HepG2 (cell line): ENCODE data around the gene GTF2A1. TPM values are rescaled to one million over a fixed set of nuclear protein-coding genes. Genes with fewer than 3 reads are reported as not detected.

ENCODE experiments used
- CENPT ChIP-seq: sonication (generic); formaldehyde crosslinking; IDR thresholded peaks from 2 replicates; pipeline ENCODE4 v1.8.0; 2022; ENCODE audit warnings: low read depth, mild to moderate bottlenecking, moderate library complexity, missing genetic modification reagents
- HNRNPK ChIP-seq: fragments of 200-400 bp; formaldehyde crosslinking; IDR thresholded peaks from 2 replicates; pipeline ENCODE4 v1.6.1; 2018; ENCODE audit warnings: low read length, low read depth, moderate library complexity, mild to moderate bottlenecking; ENCODE audit not compliant: poor library complexity, severe bottlenecking
- KLF12 ChIP-seq: sonication (generic); formaldehyde crosslinking; IDR thresholded peaks from 2 replicates; pipeline ENCODE4 v1.4.0; 2020; ENCODE audit warnings: missing genetic modification reagents, borderline replicate concordance
- MYC ChIP-seq: sonication (generic); formaldehyde crosslinking; IDR thresholded peaks from 2 replicates; pipeline ENCODE4 v1.9.0; 2021; ENCODE audit warnings: missing genetic modification reagents, borderline replicate concordance
- RBM39 ChIP-seq: fragments of 200-400 bp; formaldehyde crosslinking; IDR thresholded peaks from one replicate; pipeline ENCODE4 v1.6.1; 2018; ENCODE audit warnings: antibody characterized with exemption, mild to moderate bottlenecking, low read depth, low read length; ENCODE audit not compliant: poor library complexity, severe bottlenecking
- SMARCE1 ChIP-seq: fragments of 450-650 bp; IDR thresholded peaks from 2 replicates; pipeline ENCODE4 v1.6.1; 2017; ENCODE audit warnings: borderline replicate concordance
- SP4 ChIP-seq: sonication (generic); formaldehyde crosslinking; IDR thresholded peaks from 2 replicates; pipeline ENCODE4 v1.8.1; 2023; ENCODE audit warnings: mild to moderate bottlenecking, missing genetic modification reagents
- TBX3 ChIP-seq: fragments of 450-650 bp; IDR thresholded peaks from 2 replicates; pipeline ENCODE4 v1.6.1; 2017; ENCODE audit warnings: antibody characterized with exemption, mild to moderate bottlenecking, inconsistent platforms, borderline replicate concordance
- XRCC5 ChIP-seq: fragments of 200-400 bp; formaldehyde crosslinking; optimal IDR thresholded peaks from 2 replicates; pipeline ENCODE3; 2017; ENCODE audit warnings: mild to moderate bottlenecking, low read length
- ZFP90 ChIP-seq: sonication (generic); formaldehyde crosslinking; IDR thresholded peaks from 2 replicates; pipeline ENCODE4 v1.8.0; 2022; ENCODE audit warnings: missing genetic modification reagents, mild to moderate bottlenecking, inconsistent platforms, borderline replicate concordance
- ZNF10 ChIP-seq: sonication (generic); formaldehyde crosslinking; IDR thresholded peaks from 2 replicates; pipeline ENCODE4 v1.4.0; 2020; ENCODE audit warnings: mild to moderate bottlenecking, low read depth, missing genetic modification reagents, borderline replicate concordance
- ZNF720 ChIP-seq: sonication (generic); formaldehyde crosslinking; IDR thresholded peaks from 2 replicates; pipeline ENCODE4 v1.4.0; 2020; ENCODE audit warnings: missing genetic modification reagents
- ZNF839 ChIP-seq: sonication (generic); formaldehyde crosslinking; IDR thresholded peaks from 2 replicates; pipeline ENCODE4 v1.4.0; 2020; ENCODE audit warnings: missing genetic modification reagents, mild to moderate bottlenecking, borderline replicate concordance
- polyA plus RNA-seq, 8 experiments: library from polyadenylated mRNA; depleted of rRNA in 3 of 8; stranded (reverse) in 7 of 8; unstranded in 1 of 8; fragments of >200 nt; fragmentation: Illumina TruSeq in 4 of 8; extraction: Trizol in 4 of 8; gene quantifications; 2 replicates each; pipeline versions ENCODE4 v1.2.1 to v1.2.3, GENCODE V29; 2011 to 2016; ENCODE audit warnings: low read depth in 4 of 8, missing spikeins in 1 of 8, mixed read lengths in 1 of 8; ENCODE audit not compliant: insufficient read depth in 1 of 8
- total RNA-seq, 5 experiments: library from RNA; depleted of rRNA; stranded (reverse); fragments of >200 nt; fragmentation: Illumina TruSeq; extraction: Trizol; gene quantifications; 2 replicates each; pipeline ENCODE4 v1.2.3, GENCODE V29; 2016; ENCODE audit warnings: low read depth in 1 of 5
- TF ChIP-seq, protein P1 (sequence below): sonication (generic); formaldehyde crosslinking; IDR thresholded peaks from 2 replicates; pipeline ENCODE4 v1.4.0; 2020; ENCODE audit warnings: missing genetic modification reagents
- TF ChIP-seq, protein P2 (sequence below): sonication (generic); formaldehyde crosslinking; conservative IDR thresholded peaks from 2 replicates; pipeline ENCODE4 v1.4.0; 2020; ENCODE audit warnings: missing genetic modification reagents

Gene GTF2A1
- total and polyA plus RNA-seq, 2 of the 13 experiments (the other 11 are each of a cell fraction or from before 2014, with no cell fraction given), result 14.9 to 17.5 TPM

DNA sequence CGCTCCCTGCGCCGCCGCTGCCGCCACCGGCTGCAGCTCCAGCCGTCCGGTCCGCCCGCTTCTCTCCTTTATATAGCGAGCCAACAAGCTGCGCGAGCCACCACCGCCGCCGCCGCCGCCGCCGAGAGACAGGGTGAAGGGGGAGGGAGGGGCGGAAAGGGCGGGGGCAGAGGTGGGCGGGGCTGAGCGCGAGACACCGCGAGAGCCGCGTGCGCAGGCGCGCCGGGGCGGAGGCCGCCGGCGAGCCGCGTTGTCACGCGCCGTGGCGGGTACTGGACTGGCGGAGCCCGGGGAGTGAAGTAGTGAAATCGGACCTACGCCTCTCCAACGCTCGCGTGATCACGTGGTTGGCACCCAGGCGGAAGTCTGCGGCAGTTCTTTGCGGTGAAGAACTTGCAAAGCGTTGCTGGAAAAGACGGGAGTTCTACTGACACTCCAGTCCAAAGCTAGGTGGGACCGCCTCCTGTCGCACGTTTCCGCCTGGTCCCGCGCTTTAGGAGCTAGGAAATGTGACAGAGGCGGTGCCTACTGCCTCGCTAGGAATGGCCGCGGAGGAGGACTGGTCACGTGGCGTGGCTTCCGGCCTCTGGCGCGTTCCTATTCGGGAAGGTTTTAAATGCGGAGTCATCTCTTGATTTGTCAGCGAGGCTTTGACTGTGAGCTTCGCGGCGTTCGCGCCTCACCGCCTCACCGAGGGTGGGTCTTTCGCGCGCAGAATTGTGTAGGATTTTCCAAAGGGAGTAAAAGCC lies at the start of gene GTF2A1 (continued):
- TF ChIP-seq, protein P1, sequence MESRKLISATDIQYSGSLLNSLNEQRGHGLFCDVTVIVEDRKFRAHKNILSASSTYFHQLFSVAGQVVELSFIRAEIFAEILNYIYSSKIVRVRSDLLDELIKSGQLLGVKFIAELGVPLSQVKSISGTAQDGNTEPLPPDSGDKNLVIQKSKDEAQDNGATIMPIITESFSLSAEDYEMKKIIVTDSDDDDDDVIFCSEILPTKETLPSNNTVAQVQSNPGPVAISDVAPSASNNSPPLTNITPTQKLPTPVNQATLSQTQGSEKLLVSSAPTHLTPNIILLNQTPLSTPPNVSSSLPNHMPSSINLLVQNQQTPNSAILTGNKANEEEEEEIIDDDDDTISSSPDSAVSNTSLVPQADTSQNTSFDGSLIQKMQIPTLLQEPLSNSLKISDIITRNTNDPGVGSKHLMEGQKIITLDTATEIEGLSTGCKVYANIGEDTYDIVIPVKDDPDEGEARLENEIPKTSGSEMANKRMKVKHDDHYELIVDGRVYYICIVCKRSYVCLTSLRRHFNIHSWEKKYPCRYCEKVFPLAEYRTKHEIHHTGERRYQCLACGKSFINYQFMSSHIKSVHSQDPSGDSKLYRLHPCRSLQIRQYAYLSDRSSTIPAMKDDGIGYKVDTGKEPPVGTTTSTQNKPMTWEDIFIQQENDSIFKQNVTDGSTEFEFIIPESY, result peak; percentile 7
- peak; percentile 79; the same call in 1 of the 2 replicates for TF ChIP-seq KLF12
- peak; percentile 67; the same call in 1 of the 2 replicates for TF ChIP-seq SP4 (CRISPR knock-in tag)
- TF ChIP-seq, protein P2, sequence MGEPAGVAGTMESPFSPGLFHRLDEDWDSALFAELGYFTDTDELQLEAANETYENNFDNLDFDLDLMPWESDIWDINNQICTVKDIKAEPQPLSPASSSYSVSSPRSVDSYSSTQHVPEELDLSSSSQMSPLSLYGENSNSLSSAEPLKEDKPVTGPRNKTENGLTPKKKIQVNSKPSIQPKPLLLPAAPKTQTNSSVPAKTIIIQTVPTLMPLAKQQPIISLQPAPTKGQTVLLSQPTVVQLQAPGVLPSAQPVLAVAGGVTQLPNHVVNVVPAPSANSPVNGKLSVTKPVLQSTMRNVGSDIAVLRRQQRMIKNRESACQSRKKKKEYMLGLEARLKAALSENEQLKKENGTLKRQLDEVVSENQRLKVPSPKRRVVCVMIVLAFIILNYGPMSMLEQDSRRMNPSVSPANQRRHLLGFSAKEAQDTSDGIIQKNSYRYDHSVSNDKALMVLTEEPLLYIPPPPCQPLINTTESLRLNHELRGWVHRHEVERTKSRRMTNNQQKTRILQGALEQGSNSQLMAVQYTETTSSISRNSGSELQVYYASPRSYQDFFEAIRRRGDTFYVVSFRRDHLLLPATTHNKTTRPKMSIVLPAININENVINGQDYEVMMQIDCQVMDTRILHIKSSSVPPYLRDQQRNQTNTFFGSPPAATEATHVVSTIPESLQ (CRISPR knock-in tag), result 0 out of 2 replicates have a peak, but pooled peaks have one; percentile 17
- peak; percentile 66 for TF ChIP-seq HNRNPK
- TF ChIP-seq RBM39, result peak; percentile 71
- TF ChIP-seq CENPT (CRISPR knock-in tag), result peak; percentile 61; the same call in 1 of the 2 replicates
- no peak for TF ChIP-seq ZNF720 (CRISPR knock-in tag)
- peak; percentile 63; the same call in 1 of the 2 replicates for TF ChIP-seq ZFP90 (CRISPR knock-in tag)
- peak; percentile 68; the same call in 1 of the 2 replicates for TF ChIP-seq TBX3
- peak; percentile 38 for TF ChIP-seq XRCC5
- TF ChIP-seq MYC (CRISPR knock-in tag), result peak; percentile 86
- no peak for TF ChIP-seq SMARCE1
- no peak for TF ChIP-seq ZNF10 (CRISPR knock-in tag)
- TF ChIP-seq ZNF839 (CRISPR knock-in tag), result peak; percentile 76; the same call in 1 of the 2 replicates
